Progenitor cell of endocrine pancreas (in vitro differentiated cells): ENCODE data around the gene SPSB1. TPM values are rescaled to one million over a fixed set of nuclear protein-coding genes. Genes with fewer than 3 reads are reported as not detected.

Experiments used
- DNase-seq: peaks from one replicate; pipeline ENCODE4 v3.0.0; 2021; ENCODE audit warnings: low spot score; ENCODE audit not compliant: unreplicated experiment
- H3K27ac Mint-ChIP-seq: 2 replicates; pipeline ENCODE4 v1.8.0; 2021; ENCODE audit warnings: mild to moderate bottlenecking, moderate library complexity, mixed read lengths
- H3K27me3 Mint-ChIP-seq: 2 replicates; pipeline ENCODE4 v1.8.0; 2021; ENCODE audit warnings: mixed read lengths
- H3K36me3 Mint-ChIP-seq: 2 replicates; pipeline ENCODE4 v1.8.0; 2022; ENCODE audit warnings: mixed read lengths; ENCODE audit not compliant: insufficient read depth
- H3K4me1 Mint-ChIP-seq: 2 replicates; pipeline ENCODE4 v1.8.0; 2021; ENCODE audit warnings: low read depth, mixed read lengths
- H3K4me3 Mint-ChIP-seq: 2 replicates; pipeline ENCODE4 v1.8.0; 2021; ENCODE audit warnings: low read depth, mild to moderate bottlenecking, moderate library complexity, mixed read lengths
- H3K9me3 Mint-ChIP-seq: 2 replicates; pipeline ENCODE4 v1.8.0; 2021; ENCODE audit warnings: low read depth, mixed read lengths
- CTCF ChIP-seq: fragments of 200-600 bp; sonication (generic); IDR thresholded peaks from one replicate; pipeline ENCODE4 v1.5.0; 2021; ENCODE audit warnings: antibody characterized with exemption, mild to moderate bottlenecking; ENCODE audit not compliant: unreplicated experiment
- total RNA-seq: library from RNA; stranded (reverse); gene quantifications from 2 replicates; pipeline ENCODE4 v1.2.1, GENCODE V29; 2021

The SPSB1 gene
- total RNA-seq, 1 donor from 2014 or later, result 6.6 TPM

- no peak for TF ChIP-seq CTCF
- no peak overlapping the region for H3K27ac Mint-ChIP-seq
- peaks cover 12% of the 10 kb centered on the region for H3K36me3 Mint-ChIP-seq
- no peak for DNase-seq
- no peaks in the 10 kb centered on the region for H3K4me1 Mint-ChIP-seq
- no peak overlapping the region for H3K4me3 Mint-ChIP-seq
- H3K27me3 Mint-ChIP-seq, result no peaks in the 10 kb centered on the region
- peaks cover 12% of the 10 kb centered on the region for H3K9me3 Mint-ChIP-seq
These were observed 30.4 kb upstream of the SPSB1 start for GRCh38 chr1:9262096-9262986.

- no peaks in the 10 kb centered on the region for H3K4me1 Mint-ChIP-seq
- no peak for DNase-seq
- H3K4me3 Mint-ChIP-seq, result no peak overlapping the region
- H3K9me3 Mint-ChIP-seq, result peaks cover 9% of the 10 kb centered on the region
- no peaks in the 10 kb centered on the region for H3K27me3 Mint-ChIP-seq
- H3K27ac Mint-ChIP-seq, result no peak overlapping the region
- TF ChIP-seq CTCF, result no peak
- H3K36me3 Mint-ChIP-seq, result peaks cover 4% of the 10 kb centered on the region
These were observed 29.3 kb upstream of the SPSB1 start for GRCh38 chr1:9263276-9263855.

- H3K27ac Mint-ChIP-seq, result no peak overlapping the region
- no peak for DNase-seq
- no peak overlapping the region for H3K4me3 Mint-ChIP-seq
- no peaks in the 10 kb centered on the region for H3K27me3 Mint-ChIP-seq
- TF ChIP-seq CTCF, result no peak
- peaks cover 3% of the 10 kb centered on the region for H3K9me3 Mint-ChIP-seq
- no peaks in the 10 kb centered on the region for H3K4me1 Mint-ChIP-seq
- no peaks in the 10 kb centered on the region for H3K36me3 Mint-ChIP-seq
These were observed 28.5 kb upstream of the SPSB1 start for GRCh38 chr1:9263984-9264872.

GRCh38 chr1:9265037-9265436 lies 27.7 kb upstream of the SPSB1 start:
- H3K4me1 Mint-ChIP-seq, result no peaks in the 10 kb centered on the region
- no peaks in the 10 kb centered on the region for H3K27me3 Mint-ChIP-seq
- no peak overlapping the region for H3K27ac Mint-ChIP-seq
- TF ChIP-seq CTCF, result no peak
- DNase-seq, result no peak
- no peaks in the 10 kb centered on the region for H3K9me3 Mint-ChIP-seq
- no peaks in the 10 kb centered on the region for H3K36me3 Mint-ChIP-seq
- no peak overlapping the region for H3K4me3 Mint-ChIP-seq

- H3K4me1 Mint-ChIP-seq, result no peaks in the 10 kb centered on the region
- DNase-seq, result no peak
- no peaks in the 10 kb centered on the region for H3K9me3 Mint-ChIP-seq
- H3K4me3 Mint-ChIP-seq, result no peak overlapping the region
- H3K27ac Mint-ChIP-seq, result no peak overlapping the region
- H3K27me3 Mint-ChIP-seq, result no peaks in the 10 kb centered on the region
- H3K36me3 Mint-ChIP-seq, result no peaks in the 10 kb centered on the region
- TF ChIP-seq CTCF, result no peak
These were observed 26.7 kb upstream of the SPSB1 start for GRCh38 chr1:9265968-9266367.
